ENCODE data around the gene CACNG4.
"Not testable (repeated sequence)": the region's sequence is repeated elsewhere in the genome, so short reads cannot be mapped to it uniquely, and the experiment has no call there.

CACNG4 gene

GRCh38 chr17:66970797-66971196, 6.3 kb downstream of the CACNG4 start:
- H4K8ac ChIP-seq (ENCODE audit: low read depth, low read length) = no peak overlapping the region
- no peaks in the 10 kb centered on the region for H3K79me2 ChIP-seq (ENCODE audit: control insufficient read depth, insufficient read depth, low read length)
- peaks cover 4% of the 10 kb centered on the region for H3K27me3 ChIP-seq (ENCODE audit: insufficient read depth, low read length, poor library complexity)
- no peaks in the 10 kb centered on the region for H3K79me1 ChIP-seq (ENCODE audit: low read length)
- H3K4me2 ChIP-seq (ENCODE audit: low read length) = no peak overlapping the region
- H2BK120ac ChIP-seq (ENCODE audit: low read depth, low read length) = no peak overlapping the region
- H3K4ac ChIP-seq (ENCODE audit: low read depth, low read length) = no peak overlapping the region
- no peak overlapping the region for H3K56ac ChIP-seq (ENCODE audit: low read length)
- no peak overlapping the region for H2AK5ac ChIP-seq (ENCODE audit: low read length)
- no peak overlapping the region for H3K23ac ChIP-seq (ENCODE audit: low read length)
- no CpG with 5 or more reads among the region's 6 CpGs for WGBS (ENCODE audit: extremely low coverage, insufficient coverage, low lambda C conversion rate)
- no peaks in the 10 kb centered on the region for H3K4me1 ChIP-seq (ENCODE audit: control insufficient read depth, low read depth, low read length)
- H3K9ac ChIP-seq (ENCODE audit: low read length) = no peak overlapping the region
- no peak overlapping the region for H2BK5ac ChIP-seq (ENCODE audit: low read length)
- no peaks in the 10 kb centered on the region for H3K36me3 ChIP-seq (ENCODE audit: control insufficient read depth, insufficient read depth, low read length)
- H3K4me3 ChIP-seq (ENCODE audit: low read length) = no peak overlapping the region
- no peak for DNase-seq
- H2BK15ac ChIP-seq (replicated peaks; ENCODE audit: low read depth) = no peak overlapping the region
- no peak overlapping the region for H3K18ac ChIP-seq (ENCODE audit: low read length)
- H4K5ac ChIP-seq (ENCODE audit: low read length) = no peak overlapping the region
- no peak overlapping the region for H3K27ac ChIP-seq (ENCODE audit: low read depth, low read length)

GRCh38 chr17:66971264-66971663, 6.8 kb downstream of the CACNG4 start:
- no peak overlapping the region for H3K18ac ChIP-seq (ENCODE audit: low read length)
- no peak for DNase-seq

DNA sequence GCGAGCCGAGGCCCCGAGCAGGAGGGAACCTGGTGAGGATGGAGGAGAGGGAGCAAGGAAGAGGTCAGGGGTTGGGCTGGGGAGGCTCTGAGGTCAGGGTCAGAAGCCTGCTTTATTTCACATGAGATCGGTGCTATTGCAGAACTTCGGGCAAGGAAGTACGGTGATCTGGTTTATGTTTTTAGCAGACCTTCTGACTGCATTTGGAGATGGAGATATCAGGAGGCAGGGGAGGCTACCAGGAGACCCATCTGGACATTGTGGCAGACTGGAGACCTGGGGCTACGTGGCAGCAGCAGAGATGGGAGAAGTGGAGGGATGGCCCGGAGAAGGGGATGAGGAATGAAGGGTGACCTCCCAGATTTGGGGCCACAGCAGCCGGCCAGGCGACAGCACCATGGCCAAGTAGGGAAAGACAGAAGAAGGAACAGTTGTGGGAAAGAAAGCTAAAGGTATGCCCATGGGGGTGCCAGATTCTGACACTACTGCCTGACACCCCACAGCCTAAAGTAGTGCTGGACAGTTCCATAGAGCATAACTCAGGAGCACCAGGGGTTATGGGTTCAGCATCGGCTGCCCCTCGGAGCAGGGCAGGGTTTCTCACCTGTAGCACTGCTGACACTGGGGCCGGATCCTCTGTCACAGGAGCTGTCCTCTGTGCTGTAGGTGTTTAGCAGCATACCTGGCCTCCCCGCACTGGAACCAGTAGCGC, 7.4 kb downstream of the CACNG4 start:
- H3K79me1 ChIP-seq (ENCODE audit: low read length) = no peaks in the 10 kb centered on the region

More at GRCh38 chr17:66971264-66971663, 6.8 kb downstream of the CACNG4 start:
- H3K36me3 ChIP-seq (ENCODE audit: control insufficient read depth, insufficient read depth, low read length) = no peaks in the 10 kb centered on the region
- peaks cover 4% of the 10 kb centered on the region for H3K27me3 ChIP-seq (ENCODE audit: insufficient read depth, low read length, poor library complexity)
- H2AK5ac ChIP-seq (ENCODE audit: low read length) = no peak overlapping the region
- no peak overlapping the region for H3K56ac ChIP-seq (ENCODE audit: low read length)
- no peaks in the 10 kb centered on the region for H3K79me1 ChIP-seq (ENCODE audit: low read length)
- H3K4ac ChIP-seq (ENCODE audit: low read depth, low read length) = no peak overlapping the region
- H4K8ac ChIP-seq (ENCODE audit: low read depth, low read length) = no peak overlapping the region
- H3K9ac ChIP-seq (ENCODE audit: low read length) = no peak overlapping the region
- no peaks in the 10 kb centered on the region for H3K4me1 ChIP-seq (ENCODE audit: control insufficient read depth, low read depth, low read length)
- no peak overlapping the region for H3K4me3 ChIP-seq (ENCODE audit: low read length)
- no peak overlapping the region for H2BK120ac ChIP-seq (ENCODE audit: low read depth, low read length)
- no peak overlapping the region for H3K23ac ChIP-seq (ENCODE audit: low read length)
- no peak overlapping the region for H2BK15ac ChIP-seq (replicated peaks; ENCODE audit: low read depth)
- WGBS (ENCODE audit: extremely low coverage, insufficient coverage, low lambda C conversion rate) = no CpG with 5 or more reads among the region's 6 CpGs
- no peak overlapping the region for H3K27ac ChIP-seq (ENCODE audit: low read depth, low read length)
- no peak overlapping the region for H4K5ac ChIP-seq (ENCODE audit: low read length)
- no peaks in the 10 kb centered on the region for H3K79me2 ChIP-seq (ENCODE audit: control insufficient read depth, insufficient read depth, low read length)
- H2BK5ac ChIP-seq (ENCODE audit: low read length) = no peak overlapping the region
- H3K4me2 ChIP-seq (ENCODE audit: low read length) = no peak overlapping the region

GRCh38 chr17:66972442-66972830, 7.9 kb downstream of the CACNG4 start:
- not testable (repeated sequence) for H3K79me1 ChIP-seq (ENCODE audit: low read length); H2BK15ac ChIP-seq (replicated peaks; ENCODE audit: low read depth); H3K27ac ChIP-seq (ENCODE audit: low read depth, low read length); H3K4me3 ChIP-seq (ENCODE audit: low read length); H3K79me2 ChIP-seq (ENCODE audit: control insufficient read depth, insufficient read depth, low read length); H3K56ac ChIP-seq (ENCODE audit: low read length); H3K4ac ChIP-seq (ENCODE audit: low read depth, low read length); H2BK5ac ChIP-seq (ENCODE audit: low read length); H3K18ac ChIP-seq (ENCODE audit: low read length); H3K4me2 ChIP-seq (ENCODE audit: low read length); H3K9ac ChIP-seq (ENCODE audit: low read length); H4K5ac ChIP-seq (ENCODE audit: low read length); H2BK120ac ChIP-seq (ENCODE audit: low read depth, low read length); H3K27me3 ChIP-seq (ENCODE audit: insufficient read depth, low read length, poor library complexity); H4K8ac ChIP-seq (ENCODE audit: low read depth, low read length); H3K23ac ChIP-seq (ENCODE audit: low read length); H3K36me3 ChIP-seq (ENCODE audit: control insufficient read depth, insufficient read depth, low read length); H2AK5ac ChIP-seq (ENCODE audit: low read length); H3K4me1 ChIP-seq (ENCODE audit: control insufficient read depth, low read depth, low read length)
- peak; percentile 22 for DNase-seq
- WGBS (ENCODE audit: extremely low coverage, insufficient coverage, low lambda C conversion rate) = no CpG with 5 or more reads among the region's 10 CpGs

More for the DNA sequence above, 7.4 kb downstream of the CACNG4 start:
- no peaks in the 10 kb centered on the region for H3K79me2 ChIP-seq (ENCODE audit: control insufficient read depth, insufficient read depth, low read length)
- H4K8ac ChIP-seq (ENCODE audit: low read depth, low read length) = no peak overlapping the region
- H2BK5ac ChIP-seq (ENCODE audit: low read length) = no peak overlapping the region
- H2AK5ac ChIP-seq (ENCODE audit: low read length) = no peak overlapping the region
- WGBS (ENCODE audit: extremely low coverage, insufficient coverage, low lambda C conversion rate) = no CpG with 5 or more reads among the region's 15 CpGs
- H2BK15ac ChIP-seq (replicated peaks; ENCODE audit: low read depth) = no peak overlapping the region
- no peak overlapping the region for H3K56ac ChIP-seq (ENCODE audit: low read length)
- H3K4me2 ChIP-seq (ENCODE audit: low read length) = no peak overlapping the region
- H3K27me3 ChIP-seq (ENCODE audit: insufficient read depth, low read length, poor library complexity) = no peaks in the 10 kb centered on the region
- H3K9ac ChIP-seq (ENCODE audit: low read length) = no peak overlapping the region
- no peaks in the 10 kb centered on the region for H3K36me3 ChIP-seq (ENCODE audit: control insufficient read depth, insufficient read depth, low read length)
- no peak overlapping the region for H3K4ac ChIP-seq (ENCODE audit: low read depth, low read length)
- no peak overlapping the region for H3K23ac ChIP-seq (ENCODE audit: low read length)
- H3K18ac ChIP-seq (ENCODE audit: low read length) = no peak overlapping the region
- no peak overlapping the region for H3K4me3 ChIP-seq (ENCODE audit: low read length)
- DNase-seq = no peak
- no peak overlapping the region for H4K5ac ChIP-seq (ENCODE audit: low read length)
- no peaks in the 10 kb centered on the region for H3K4me1 ChIP-seq (ENCODE audit: control insufficient read depth, low read depth, low read length)
- no peak overlapping the region for H2BK120ac ChIP-seq (ENCODE audit: low read depth, low read length)
- no peak overlapping the region for H3K27ac ChIP-seq (ENCODE audit: low read depth, low read length)

DNA sequence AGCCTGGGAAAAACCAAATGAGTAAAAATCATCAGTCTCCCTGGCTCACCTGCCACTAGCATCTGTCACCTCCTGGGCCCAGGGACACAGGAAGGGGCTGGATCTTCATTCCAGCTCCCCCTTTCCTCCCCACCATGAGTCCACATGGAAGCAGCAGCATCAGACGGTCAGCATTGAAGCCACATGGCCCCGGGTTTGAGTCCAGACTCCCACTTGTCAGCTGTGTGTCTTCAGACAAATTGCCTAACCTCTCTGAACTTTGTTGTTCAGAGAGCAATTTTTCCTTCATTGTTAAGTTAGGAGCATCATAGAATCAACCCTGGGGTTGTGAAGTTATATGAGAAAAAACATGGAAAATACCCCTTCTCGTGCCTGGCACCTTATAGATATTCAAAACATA, 10.7 kb downstream of the CACNG4 start:
- H3K9ac ChIP-seq (ENCODE audit: low read length) = no peak overlapping the region
- H2BK120ac ChIP-seq (ENCODE audit: low read depth, low read length) = no peak overlapping the region
- no peak overlapping the region for H3K27ac ChIP-seq (ENCODE audit: low read depth, low read length)
- H3K4me3 ChIP-seq (ENCODE audit: low read length) = no peak overlapping the region
- H3K79me2 ChIP-seq (ENCODE audit: control insufficient read depth, insufficient read depth, low read length) = no peaks in the 10 kb centered on the region
- no peaks in the 10 kb centered on the region for H3K36me3 ChIP-seq (ENCODE audit: control insufficient read depth, insufficient read depth, low read length)
- H2BK5ac ChIP-seq (ENCODE audit: low read length) = no peak overlapping the region
- no peaks in the 10 kb centered on the region for H3K79me1 ChIP-seq (ENCODE audit: low read length)
- DNase-seq = no peak
- H2BK15ac ChIP-seq (replicated peaks; ENCODE audit: low read depth) = no peak overlapping the region
- H3K27me3 ChIP-seq (ENCODE audit: insufficient read depth, low read length, poor library complexity) = no peaks in the 10 kb centered on the region
- no peak overlapping the region for H3K4me2 ChIP-seq (ENCODE audit: low read length)
- H4K8ac ChIP-seq (ENCODE audit: low read depth, low read length) = no peak overlapping the region
- no peak overlapping the region for H2AK5ac ChIP-seq (ENCODE audit: low read length)
- no peaks in the 10 kb centered on the region for H3K4me1 ChIP-seq (ENCODE audit: control insufficient read depth, low read depth, low read length)
- WGBS (ENCODE audit: extremely low coverage, insufficient coverage, low lambda C conversion rate) = no CpG with 5 or more reads among the region's 3 CpGs
- no peak overlapping the region for H3K18ac ChIP-seq (ENCODE audit: low read length)
- H4K5ac ChIP-seq (ENCODE audit: low read length) = no peak overlapping the region
- no peak overlapping the region for H3K4ac ChIP-seq (ENCODE audit: low read depth, low read length)
- H3K56ac ChIP-seq (ENCODE audit: low read length) = no peak overlapping the region
- no peak overlapping the region for H3K23ac ChIP-seq (ENCODE audit: low read length)

Measured in mesendoderm (in vitro differentiated cells).